GM12878 (cell line): ENCODE results near the gene AP1AR. TPM values are rescaled to one million over a fixed set of nuclear protein-coding genes. Genes with fewer than 3 reads are reported as not detected.
A peak's percentile ranks its signal among the peaks of the same experiment; 100 is the strongest.

Source experiments
- BHLHE40 ChIP-seq, 2 experiments: fragments of 450-650 bp in 1 of 2; IDR thresholded peaks; 2 replicates each; pipeline ENCODE4 v1.6.1; 2011 to 2017; ENCODE audit warnings: low read depth in 2 of 2, borderline replicate concordance in 1 of 2, improper control_type of control experiment in 1 of 2, low read length in 1 of 2, mild to moderate bottlenecking in 1 of 2
- DPF2 ChIP-seq: fragments of 450-650 bp; IDR thresholded peaks from 2 replicates; pipeline ENCODE4 v1.6.1; 2017; ENCODE audit warnings: mild to moderate bottlenecking
- ETV6 ChIP-seq, 2 experiments: fragments of 450-650 bp in 1 of 2; IDR thresholded peaks in 1 of 2; conservative IDR thresholded peaks in 1 of 2; 2 replicates each; pipeline ENCODE4 v1.6.1; 2014; ENCODE audit warnings: antibody characterized with exemption in 1 of 2, borderline replicate concordance in 1 of 2, low read depth in 1 of 2, mild to moderate bottlenecking in 1 of 2, moderate library complexity in 1 of 2
- GATAD2B ChIP-seq: fragments of 450-650 bp; conservative IDR thresholded peaks from 2 replicates; pipeline ENCODE4 v1.6.1; 2017; ENCODE audit warnings: low read depth, mild to moderate bottlenecking, moderate library complexity
- HCFC1 ChIP-seq: fragments of 150-350 bp; IDR thresholded peaks from 2 replicates; pipeline ENCODE4 v1.6.1; 2014; ENCODE audit warnings: low read length
- IRF4 ChIP-seq: IDR thresholded peaks from 2 replicates; pipeline ENCODE4 v1.6.1; 2011; ENCODE audit warnings: low read depth, low read length
- JUNB ChIP-seq: IDR thresholded peaks from 2 replicates; pipeline ENCODE4 v1.6.1; 2016; ENCODE audit warnings: antibody characterized with exemption, mild to moderate bottlenecking
- MEF2B ChIP-seq: fragments of 450-650 bp; IDR thresholded peaks from 2 replicates; pipeline ENCODE4 v1.6.1; 2018; ENCODE audit warnings: mild to moderate bottlenecking, moderate library complexity; ENCODE audit not compliant: partially characterized antibody, poor library complexity, severe bottlenecking
- RAD21 ChIP-seq: IDR thresholded peaks from 2 replicates; pipeline ENCODE4 v1.6.1; 2011; ENCODE audit warnings: mild to moderate bottlenecking, low read depth, low read length, moderate library complexity; ENCODE audit not compliant: insufficient read depth
- RBBP5 ChIP-seq: fragments of 200-600 bp; sonication (generic); conservative IDR thresholded peaks from 2 replicates; pipeline ENCODE4 v1.6.1; 2016
- RELA ChIP-seq: fragments of 450-650 bp; IDR thresholded peaks from 2 replicates; pipeline ENCODE4 v1.8.0; 2014; ENCODE audit warnings: borderline replicate concordance; ENCODE audit not compliant: partially characterized antibody
- SMAD1 ChIP-seq: fragments of 450-650 bp; IDR thresholded peaks from 2 replicates; pipeline ENCODE4 v1.6.1; 2018; ENCODE audit warnings: mild to moderate bottlenecking, low read depth; ENCODE audit not compliant: partially characterized antibody
- SMAD5 ChIP-seq: IDR thresholded peaks from 2 replicates; pipeline ENCODE4 v1.6.1; 2016; ENCODE audit warnings: antibody characterized with exemption, low read depth
- TBL1XR1 ChIP-seq: IDR thresholded peaks from 2 replicates; pipeline ENCODE4 v1.6.1; 2012; ENCODE audit warnings: low read depth, low read length, improper control_type of control experiment
- ZNF217 ChIP-seq: fragments of 450-650 bp; IDR thresholded peaks from 2 replicates; pipeline ENCODE4 v1.6.1; 2017; ENCODE audit warnings: antibody characterized with exemption, mild to moderate bottlenecking
- polyA plus RNA-seq, 11 experiments: library from polyadenylated mRNA; depleted of rRNA in 4 of 11; unstranded in 6 of 11; stranded (reverse) in 5 of 11; fragments of >200 nt; fragmentation: Nextera tagmentation in 4 of 11; fragmentation: Illumina TruSeq in 1 of 11; extraction: Ambion mirVana in 4 of 11; extraction: Trizol in 1 of 11; gene quantifications; 1 replicate in 1 of 11; 2 replicates in 10 of 11; pipeline versions ENCODE4 v1.2.1 to v1.2.3, GENCODE V29; 2011 to 2016; ENCODE audit warnings: inconsistent platforms in 2 of 11, missing spikeins in 2 of 11, low read depth in 1 of 11
- total RNA-seq, 4 experiments: library from RNA; depleted of rRNA in 3 of 4; stranded (reverse); fragments of >200 nt in 3 of 4; fragmentation: Illumina TruSeq in 1 of 4; extraction: Trizol in 1 of 4; gene quantifications; 2 replicates each; pipeline versions ENCODE4 v1.2.1 to v1.2.3, GENCODE V29; 2013 to 2021
- TF ChIP-seq, protein P1 (sequence below): IDR thresholded peaks from 2 replicates; pipeline ENCODE4 v1.6.1; 2011; ENCODE audit warnings: borderline replicate concordance, low read depth, mild to moderate bottlenecking, moderate library complexity, low read length; ENCODE audit not compliant: insufficient read depth, poor library complexity, severe bottlenecking
- TF ChIP-seq, protein P2 (sequence below), 3 experiments: IDR thresholded peaks in 2 of 3; conservative IDR thresholded peaks in 1 of 3; 2 replicates each; pipeline ENCODE4 v1.5.1; 2011; ENCODE audit warnings: low read depth in 3 of 3, low read length in 3 of 3, mild to moderate bottlenecking in 3 of 3, control low read depth in 2 of 3, moderate library complexity in 2 of 3, inconsistent platforms in 1 of 3, mixed read lengths in 1 of 3; ENCODE audit not compliant: control insufficient read depth in 2 of 3, insufficient read depth in 1 of 3; ENCODE audit errors: extremely low read depth in 1 of 3
- TF ChIP-seq, protein P3 (sequence below): IDR thresholded peaks from 2 replicates; pipeline ENCODE4 v1.6.1; 2012; ENCODE audit warnings: mild to moderate bottlenecking, low read depth, low read length
- TF ChIP-seq, protein P4 (sequence below): fragments of 150-350 bp; IDR thresholded peaks from 2 replicates; pipeline ENCODE4 v1.6.1; 2016; ENCODE audit warnings: low read depth, low read length

Gene AP1AR
- total and polyA plus RNA-seq, 10 of the 15 experiments (the other 5 are each of a cell fraction or from before 2014, with no cell fraction given): 5.6 to 29.1 (median 16.3) TPM

DNA sequence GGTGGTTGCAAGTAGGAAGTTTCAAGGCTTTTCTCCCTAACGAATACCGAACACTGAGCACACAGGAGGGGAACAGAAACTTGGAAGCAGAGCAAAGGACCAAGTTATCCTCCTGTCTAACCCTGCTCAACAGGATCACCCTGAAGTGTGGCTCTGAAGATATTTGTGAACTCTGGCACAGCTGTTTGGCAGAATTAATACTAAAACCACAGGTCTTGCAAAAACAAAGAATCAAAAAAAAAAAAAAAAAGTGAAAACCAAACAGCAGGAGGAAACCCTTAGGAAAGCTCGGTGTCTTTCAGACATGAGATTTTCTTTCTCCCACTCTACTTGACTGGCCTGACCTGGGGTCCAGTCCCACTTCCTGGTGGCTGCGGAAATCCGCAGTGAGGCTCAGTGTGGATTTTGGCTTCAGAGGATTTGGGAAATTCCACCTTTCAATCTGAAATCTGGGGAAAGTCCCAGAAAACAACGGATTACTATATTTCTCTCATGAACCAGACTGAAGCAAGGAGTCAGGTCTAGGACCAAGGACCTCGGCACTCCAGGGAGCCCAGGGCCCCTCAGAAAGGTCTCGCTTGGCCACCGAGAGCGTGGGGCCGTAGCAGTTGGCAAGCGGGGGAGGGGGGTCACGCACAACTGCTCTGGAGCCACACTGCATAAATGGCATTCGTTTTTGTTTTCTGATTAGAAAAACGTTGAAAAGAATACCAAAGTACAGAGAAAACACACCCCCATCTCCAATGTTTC lies 53.2 kb downstream of the AP1AR start (continued):
- TF ChIP-seq, protein P1, sequence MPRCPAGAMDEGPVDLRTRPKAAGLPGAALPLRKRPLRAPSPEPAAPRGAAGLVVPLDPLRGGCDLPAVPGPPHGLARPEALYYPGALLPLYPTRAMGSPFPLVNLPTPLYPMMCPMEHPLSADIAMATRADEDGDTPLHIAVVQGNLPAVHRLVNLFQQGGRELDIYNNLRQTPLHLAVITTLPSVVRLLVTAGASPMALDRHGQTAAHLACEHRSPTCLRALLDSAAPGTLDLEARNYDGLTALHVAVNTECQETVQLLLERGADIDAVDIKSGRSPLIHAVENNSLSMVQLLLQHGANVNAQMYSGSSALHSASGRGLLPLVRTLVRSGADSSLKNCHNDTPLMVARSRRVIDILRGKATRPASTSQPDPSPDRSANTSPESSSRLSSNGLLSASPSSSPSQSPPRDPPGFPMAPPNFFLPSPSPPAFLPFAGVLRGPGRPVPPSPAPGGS: peak; percentile 21
- TF ChIP-seq, protein P2, sequence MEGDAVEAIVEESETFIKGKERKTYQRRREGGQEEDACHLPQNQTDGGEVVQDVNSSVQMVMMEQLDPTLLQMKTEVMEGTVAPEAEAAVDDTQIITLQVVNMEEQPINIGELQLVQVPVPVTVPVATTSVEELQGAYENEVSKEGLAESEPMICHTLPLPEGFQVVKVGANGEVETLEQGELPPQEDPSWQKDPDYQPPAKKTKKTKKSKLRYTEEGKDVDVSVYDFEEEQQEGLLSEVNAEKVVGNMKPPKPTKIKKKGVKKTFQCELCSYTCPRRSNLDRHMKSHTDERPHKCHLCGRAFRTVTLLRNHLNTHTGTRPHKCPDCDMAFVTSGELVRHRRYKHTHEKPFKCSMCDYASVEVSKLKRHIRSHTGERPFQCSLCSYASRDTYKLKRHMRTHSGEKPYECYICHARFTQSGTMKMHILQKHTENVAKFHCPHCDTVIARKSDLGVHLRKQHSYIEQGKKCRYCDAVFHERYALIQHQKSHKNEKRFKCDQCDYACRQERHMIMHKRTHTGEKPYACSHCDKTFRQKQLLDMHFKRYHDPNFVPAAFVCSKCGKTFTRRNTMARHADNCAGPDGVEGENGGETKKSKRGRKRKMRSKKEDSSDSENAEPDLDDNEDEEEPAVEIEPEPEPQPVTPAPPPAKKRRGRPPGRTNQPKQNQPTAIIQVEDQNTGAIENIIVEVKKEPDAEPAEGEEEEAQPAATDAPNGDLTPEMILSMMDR (IDR thresholded peaks at IDR 0.05 in 2 of 3, conservative IDR thresholded peaks at IDR 0.05 in 1 of 3; ENCODE audit: control insufficient read depth in 2 of 3, extremely low read depth in 1 of 3, insufficient read depth in 1 of 3, low read depth in 3 of 3, low read length in 3 of 3): no peak
- TF ChIP-seq, protein P3, sequence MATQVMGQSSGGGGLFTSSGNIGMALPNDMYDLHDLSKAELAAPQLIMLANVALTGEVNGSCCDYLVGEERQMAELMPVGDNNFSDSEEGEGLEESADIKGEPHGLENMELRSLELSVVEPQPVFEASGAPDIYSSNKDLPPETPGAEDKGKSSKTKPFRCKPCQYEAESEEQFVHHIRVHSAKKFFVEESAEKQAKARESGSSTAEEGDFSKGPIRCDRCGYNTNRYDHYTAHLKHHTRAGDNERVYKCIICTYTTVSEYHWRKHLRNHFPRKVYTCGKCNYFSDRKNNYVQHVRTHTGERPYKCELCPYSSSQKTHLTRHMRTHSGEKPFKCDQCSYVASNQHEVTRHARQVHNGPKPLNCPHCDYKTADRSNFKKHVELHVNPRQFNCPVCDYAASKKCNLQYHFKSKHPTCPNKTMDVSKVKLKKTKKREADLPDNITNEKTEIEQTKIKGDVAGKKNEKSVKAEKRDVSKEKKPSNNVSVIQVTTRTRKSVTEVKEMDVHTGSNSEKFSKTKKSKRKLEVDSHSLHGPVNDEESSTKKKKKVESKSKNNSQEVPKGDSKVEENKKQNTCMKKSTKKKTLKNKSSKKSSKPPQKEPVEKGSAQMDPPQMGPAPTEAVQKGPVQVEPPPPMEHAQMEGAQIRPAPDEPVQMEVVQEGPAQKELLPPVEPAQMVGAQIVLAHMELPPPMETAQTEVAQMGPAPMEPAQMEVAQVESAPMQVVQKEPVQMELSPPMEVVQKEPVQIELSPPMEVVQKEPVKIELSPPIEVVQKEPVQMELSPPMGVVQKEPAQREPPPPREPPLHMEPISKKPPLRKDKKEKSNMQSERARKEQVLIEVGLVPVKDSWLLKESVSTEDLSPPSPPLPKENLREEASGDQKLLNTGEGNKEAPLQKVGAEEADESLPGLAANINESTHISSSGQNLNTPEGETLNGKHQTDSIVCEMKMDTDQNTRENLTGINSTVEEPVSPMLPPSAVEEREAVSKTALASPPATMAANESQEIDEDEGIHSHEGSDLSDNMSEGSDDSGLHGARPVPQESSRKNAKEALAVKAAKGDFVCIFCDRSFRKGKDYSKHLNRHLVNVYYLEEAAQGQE: 0 out of 2 replicates have a peak, but pooled peaks have one; percentile 33
- TF ChIP-seq MEF2B: no peak
- peak; percentile 33; the same call in 1 of the 2 replicates for TF ChIP-seq GATAD2B
- no peak; the same call in 1 of the 2 replicates for TF ChIP-seq TBL1XR1
- no peak for TF ChIP-seq IRF4
- peak; percentile 11; the same call in 1 of the 2 replicates for TF ChIP-seq DPF2
- TF ChIP-seq JUNB: no peak
- TF ChIP-seq ZNF217: no peak
- no peak for TF ChIP-seq HCFC1
- no peak for TF ChIP-seq SMAD1
- TF ChIP-seq, protein P4, sequence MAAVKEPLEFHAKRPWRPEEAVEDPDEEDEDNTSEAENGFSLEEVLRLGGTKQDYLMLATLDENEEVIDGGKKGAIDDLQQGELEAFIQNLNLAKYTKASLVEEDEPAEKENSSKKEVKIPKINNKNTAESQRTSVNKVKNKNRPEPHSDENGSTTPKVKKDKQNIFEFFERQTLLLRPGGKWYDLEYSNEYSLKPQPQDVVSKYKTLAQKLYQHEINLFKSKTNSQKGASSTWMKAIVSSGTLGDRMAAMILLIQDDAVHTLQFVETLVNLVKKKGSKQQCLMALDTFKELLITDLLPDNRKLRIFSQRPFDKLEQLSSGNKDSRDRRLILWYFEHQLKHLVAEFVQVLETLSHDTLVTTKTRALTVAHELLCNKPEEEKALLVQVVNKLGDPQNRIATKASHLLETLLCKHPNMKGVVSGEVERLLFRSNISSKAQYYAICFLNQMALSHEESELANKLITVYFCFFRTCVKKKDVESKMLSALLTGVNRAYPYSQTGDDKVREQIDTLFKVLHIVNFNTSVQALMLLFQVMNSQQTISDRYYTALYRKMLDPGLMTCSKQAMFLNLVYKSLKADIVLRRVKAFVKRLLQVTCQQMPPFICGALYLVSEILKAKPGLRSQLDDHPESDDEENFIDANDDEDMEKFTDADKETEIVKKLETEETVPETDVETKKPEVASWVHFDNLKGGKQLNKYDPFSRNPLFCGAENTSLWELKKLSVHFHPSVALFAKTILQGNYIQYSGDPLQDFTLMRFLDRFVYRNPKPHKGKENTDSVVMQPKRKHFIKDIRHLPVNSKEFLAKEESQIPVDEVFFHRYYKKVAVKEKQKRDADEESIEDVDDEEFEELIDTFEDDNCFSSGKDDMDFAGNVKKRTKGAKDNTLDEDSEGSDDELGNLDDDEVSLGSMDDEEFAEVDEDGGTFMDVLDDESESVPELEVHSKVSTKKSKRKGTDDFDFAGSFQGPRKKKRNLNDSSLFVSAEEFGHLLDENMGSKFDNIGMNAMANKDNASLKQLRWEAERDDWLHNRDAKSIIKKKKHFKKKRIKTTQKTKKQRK: no peak
- peak; percentile 88 for TF ChIP-seq SMAD5
- TF ChIP-seq RBBP5: no peak
- peak in 1 of 2 experiments; percentile 57; a peak in 1 of 4 replicates for TF ChIP-seq ETV6 (conservative IDR thresholded peaks at IDR 0.05 in 1 of 2, IDR thresholded peaks at IDR 0.05 in 1 of 2; ENCODE audit: borderline replicate concordance in 1 of 2, low read depth in 1 of 2)
- TF ChIP-seq RAD21: no peak
- TF ChIP-seq RELA: peak; percentile 49
- TF ChIP-seq BHLHE40 (IDR thresholded peaks at IDR 0.05; ENCODE audit: borderline replicate concordance in 1 of 2, low read depth in 2 of 2, low read length in 1 of 2): no peak
